ENCODE results near the gene HLA-A.
"Not testable (repeated sequence)": the region's sequence is repeated elsewhere in the genome, so short reads cannot be mapped to it uniquely, and the experiment has no call there.

Gene HLA-A

GRCh38 chr6:29942275-29943052 lies at the start of gene HLA-A:
HLA-A (plus strand) TSS chr6:29942532; CDS start chr6:29942554, 22 bp downstream.
- peak; percentile 83 for DNase-seq (ENCODE audit: low spot score)

- DNase-seq (ENCODE audit: low spot score), result no peak
These were observed 49.6 kb upstream of the HLA-A start for GRCh38 chr6:29892696-29893095.

DNA sequence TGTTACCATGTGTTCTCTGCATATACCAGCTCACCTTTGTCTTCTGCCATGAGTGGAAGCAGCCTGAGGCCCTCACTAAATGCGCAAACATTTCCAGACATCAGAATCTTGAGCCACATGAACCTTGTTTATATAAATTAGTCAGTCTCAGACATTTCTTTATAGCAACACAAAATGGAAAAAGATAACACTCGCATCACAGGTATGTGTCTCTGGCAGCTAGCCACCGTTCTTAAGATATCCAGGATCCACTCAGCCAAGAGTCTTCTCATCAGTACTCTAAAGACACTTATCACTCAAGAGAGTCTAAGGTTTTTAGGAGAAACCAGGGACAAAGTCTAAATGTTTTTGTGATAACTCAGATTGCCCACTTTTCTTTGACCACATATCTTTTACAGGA lies 43.1 kb upstream of the HLA-A start:
- no peak for DNase-seq (ENCODE audit: low spot score)

DNA sequence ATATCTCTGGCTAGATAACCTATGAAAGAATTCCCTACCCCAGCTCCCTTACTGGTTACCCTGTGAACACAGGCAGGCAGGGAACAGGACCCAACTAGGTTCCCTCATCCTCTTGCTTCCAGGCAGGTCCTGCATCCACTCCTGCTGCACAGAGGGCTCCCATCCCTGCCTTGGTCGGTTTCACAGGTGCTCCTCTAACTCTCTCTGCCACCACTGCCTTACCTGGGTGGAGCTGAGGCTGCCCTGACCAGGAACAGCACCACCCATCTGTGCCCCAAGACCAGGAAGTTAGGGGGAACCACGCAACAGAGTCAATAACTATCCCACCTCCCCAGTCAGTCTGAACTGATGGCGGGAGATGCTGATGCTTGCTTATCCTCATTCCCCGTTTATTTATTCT lies 37.0 kb upstream of the HLA-A start:
- DNase-seq (ENCODE audit: low spot score), result no peak

DNA sequence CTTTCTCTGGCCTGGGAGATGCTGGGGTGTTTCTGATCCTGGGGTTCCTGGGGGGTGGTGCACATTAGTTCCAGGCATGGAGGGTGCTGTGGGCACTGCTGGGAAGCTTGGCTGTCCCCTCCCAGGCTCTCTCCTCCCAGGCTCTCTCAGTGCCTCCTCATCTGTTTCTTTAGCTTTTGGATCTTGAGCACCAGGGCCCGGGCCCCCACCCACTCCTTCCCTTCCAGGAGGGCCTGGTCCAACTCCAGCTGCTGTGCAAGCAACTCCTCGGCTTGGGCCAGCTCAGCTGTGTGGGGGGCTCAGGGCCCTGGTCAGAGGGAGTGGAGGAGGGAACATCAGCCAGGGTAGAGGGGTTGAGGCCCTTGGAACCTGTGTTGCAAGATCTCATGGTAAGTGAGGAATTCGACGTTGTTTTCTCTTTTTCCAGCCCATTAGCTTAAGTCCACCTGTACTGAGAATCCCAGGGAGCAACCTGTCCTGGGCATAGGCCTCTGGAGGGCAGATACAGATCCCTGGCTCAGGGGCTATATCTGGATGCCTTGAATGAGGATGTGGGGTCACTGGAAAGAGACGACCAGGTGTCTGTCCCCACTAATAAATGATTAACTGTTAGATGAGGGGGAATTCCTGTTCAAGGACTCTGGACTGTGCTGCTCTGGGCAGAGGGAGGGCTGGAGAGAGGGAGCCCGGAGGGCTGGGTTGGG lies 34.5 kb upstream of the HLA-A start:
- peak; percentile 35 for DNase-seq (ENCODE audit: low spot score)

DNA sequence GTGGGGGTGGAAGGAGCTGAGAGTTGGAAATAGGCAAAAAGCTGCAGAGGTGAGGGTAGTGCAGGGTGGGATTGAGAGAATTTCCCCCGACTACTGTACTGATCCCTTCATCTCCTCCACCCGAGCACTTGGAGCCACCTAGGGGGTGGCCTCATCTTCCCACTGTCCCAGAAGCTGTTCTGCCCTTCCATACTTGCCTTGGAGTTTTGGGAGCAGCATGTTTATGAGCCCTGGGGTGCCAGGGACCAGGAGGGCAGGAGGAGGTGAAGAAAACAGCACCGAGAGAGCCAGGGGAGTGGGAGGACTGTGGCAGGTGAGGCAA lies 34.0 kb upstream of the HLA-A start:
- DNase-seq (ENCODE audit: low spot score), result no peak

DNA sequence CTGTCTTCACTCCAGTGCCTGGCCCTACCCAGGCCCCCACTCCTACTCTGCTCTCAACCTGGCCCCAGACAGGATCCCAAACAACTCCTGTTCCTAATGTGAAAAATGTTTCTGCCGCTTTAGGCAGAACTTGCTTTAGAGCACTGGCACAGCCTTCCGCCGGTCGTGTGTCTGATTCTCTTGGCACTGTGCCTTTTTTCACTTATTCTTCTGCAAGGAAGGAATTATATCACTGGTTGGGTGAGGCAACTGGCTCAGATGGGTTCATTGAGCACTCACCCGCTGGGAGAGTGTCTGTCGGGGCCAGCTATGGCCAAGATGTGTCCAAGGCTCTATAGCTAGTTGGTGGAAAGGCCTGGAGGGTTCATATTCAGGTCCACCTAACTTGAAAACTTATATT lies 33.6 kb upstream of the HLA-A start:
- DNase-seq (ENCODE audit: low spot score), result no peak

- DNase-seq (ENCODE audit: low spot score), result no peak
These were observed 32.3 kb upstream of the HLA-A start for GRCh38 chr6:29909985-29910384.

DNA sequence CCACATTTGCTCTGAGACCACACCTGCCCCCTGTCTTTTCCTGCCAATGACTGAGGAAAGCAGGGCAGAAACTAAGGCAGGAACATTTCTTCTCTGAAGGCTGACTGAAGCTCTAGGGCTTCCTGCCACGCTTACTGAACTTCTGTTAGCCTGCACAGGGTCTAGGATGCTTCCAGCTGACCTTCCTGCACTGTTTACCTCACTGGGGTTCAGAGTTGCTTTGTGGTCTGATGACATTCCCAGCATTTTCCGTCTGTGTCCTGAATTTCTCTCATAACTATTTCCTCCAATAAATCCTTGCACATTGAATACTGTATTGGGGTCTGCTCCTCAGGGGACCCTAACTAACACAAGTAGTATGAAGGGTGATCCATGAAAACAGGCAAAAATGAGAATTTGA lies 29.5 kb upstream of the HLA-A start:
- DNase-seq (ENCODE audit: low spot score), result no peak

DNA sequence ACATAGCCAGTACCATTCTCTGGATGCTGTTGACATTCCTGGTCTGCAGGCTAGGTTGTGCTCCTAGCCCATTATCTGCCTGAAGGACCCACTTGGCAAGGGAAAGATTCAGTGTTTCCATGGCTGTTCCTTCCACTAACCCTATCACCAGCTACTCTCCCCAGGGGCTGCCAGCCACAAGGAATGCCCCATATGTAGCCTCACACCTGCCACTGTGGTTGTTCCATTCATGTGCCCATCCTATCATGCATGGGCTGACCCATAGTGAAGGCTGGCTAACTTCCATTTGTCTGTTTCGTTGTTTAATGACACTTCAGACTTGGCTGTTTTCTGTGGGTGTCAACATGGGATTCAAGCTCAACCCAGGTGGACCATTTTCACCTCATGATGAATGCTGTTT lies 25.6 kb upstream of the HLA-A start:
- DNase-seq (ENCODE audit: low spot score), result no peak

- DNase-seq (ENCODE audit: low spot score), result no peak
These were observed 24.5 kb upstream of the HLA-A start for GRCh38 chr6:29917857-29918256.

DNA sequence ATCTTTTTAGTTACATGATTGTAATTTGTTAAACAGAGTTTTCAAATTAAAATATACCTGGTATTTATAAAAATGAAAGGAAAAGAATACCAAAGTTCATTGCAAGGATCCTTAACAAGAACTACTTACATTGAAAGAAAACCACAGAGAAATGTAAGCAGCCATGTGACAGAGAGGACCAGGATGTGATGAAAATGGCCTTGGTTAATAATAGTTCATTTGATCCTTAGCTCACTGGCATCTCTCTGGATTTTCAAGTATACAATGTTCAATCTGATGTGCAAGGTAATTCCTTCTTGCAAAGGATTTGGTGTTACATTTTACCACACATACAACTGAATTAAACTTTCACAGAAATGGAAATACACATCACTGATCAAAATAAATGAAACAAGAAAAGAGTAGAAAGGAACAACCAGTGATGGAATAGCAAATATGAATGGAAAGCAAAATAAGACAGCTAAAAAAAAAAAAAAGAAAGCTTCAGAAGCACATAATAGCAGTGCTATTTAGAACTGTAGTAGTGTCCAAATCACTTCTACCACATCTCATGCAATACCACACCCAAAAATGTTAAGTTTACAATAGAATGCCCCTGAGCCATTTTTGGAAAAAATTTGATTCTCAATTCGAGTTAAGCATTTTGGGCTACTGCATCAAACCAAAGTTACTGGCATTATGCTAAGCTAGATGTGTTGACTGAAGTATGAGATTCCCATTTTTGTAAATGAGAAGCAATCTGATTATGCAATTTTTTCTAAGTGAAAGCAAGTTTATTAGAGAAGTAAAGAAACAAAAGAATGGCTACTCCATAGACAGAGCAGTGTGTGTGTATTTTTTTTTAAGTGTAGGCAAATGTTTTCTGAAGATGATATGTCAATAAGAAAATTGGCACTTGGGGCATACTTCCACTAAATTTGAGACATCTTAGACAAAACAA lies 22.6 kb upstream of the HLA-A start:
- no peak for DNase-seq (ENCODE audit: low spot score)

GRCh38 chr6:29924287-29924686 lies 18.0 kb upstream of the HLA-A start:
- no peak for DNase-seq (ENCODE audit: low spot score)

DNA sequence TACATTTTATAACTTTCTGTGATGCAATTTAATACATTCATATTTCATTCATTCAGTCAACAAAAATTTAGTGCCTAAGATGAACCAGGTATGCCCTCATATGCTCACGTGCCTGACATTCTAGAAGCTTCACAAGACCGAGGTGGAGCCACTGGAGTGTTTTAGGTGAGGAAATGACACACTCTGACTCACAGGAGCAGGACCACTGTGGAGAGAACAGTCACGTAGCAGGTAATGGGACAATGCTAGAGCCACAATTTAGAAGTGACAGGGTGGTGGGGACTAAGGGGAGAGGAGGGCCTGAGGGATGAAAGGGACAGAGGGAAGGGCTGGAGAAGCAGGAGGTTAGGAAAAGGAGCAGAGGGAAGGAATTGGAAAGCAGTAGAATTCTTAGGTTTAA lies 17.6 kb upstream of the HLA-A start:
- DNase-seq (ENCODE audit: low spot score), result no peak

- no peak for DNase-seq (ENCODE audit: low spot score)
These were observed 17.0 kb upstream of the HLA-A start for GRCh38 chr6:29925321-29925720.

GRCh38 chr6:29925727-29926412 lies 16.5 kb upstream of the HLA-A start:
- DNase-seq (ENCODE audit: low spot score), result no peak

- no peak for DNase-seq (ENCODE audit: low spot score)
These were observed 15.7 kb upstream of the HLA-A start for GRCh38 chr6:29926413-29927274.

DNA sequence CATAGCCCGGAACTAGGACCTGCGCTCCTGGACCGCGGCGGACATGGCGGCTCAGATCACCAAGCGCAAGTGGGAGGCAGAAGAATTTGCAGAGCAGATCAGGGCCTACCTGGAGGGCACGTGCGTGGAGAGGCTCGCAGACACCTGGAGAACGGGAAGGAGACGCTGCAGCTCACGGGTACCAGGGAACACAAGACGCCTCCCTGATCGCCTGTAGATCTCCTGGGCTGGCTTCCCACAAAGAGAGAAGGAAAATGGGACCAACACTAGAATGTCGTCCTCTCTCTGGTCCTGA lies 15.1 kb upstream of the HLA-A start:
- DNase-seq (ENCODE audit: low spot score), result no peak

- no peak for DNase-seq (ENCODE audit: low spot score)
These were observed 14.4 kb upstream of the HLA-A start for GRCh38 chr6:29927841-29928388.

DNA sequence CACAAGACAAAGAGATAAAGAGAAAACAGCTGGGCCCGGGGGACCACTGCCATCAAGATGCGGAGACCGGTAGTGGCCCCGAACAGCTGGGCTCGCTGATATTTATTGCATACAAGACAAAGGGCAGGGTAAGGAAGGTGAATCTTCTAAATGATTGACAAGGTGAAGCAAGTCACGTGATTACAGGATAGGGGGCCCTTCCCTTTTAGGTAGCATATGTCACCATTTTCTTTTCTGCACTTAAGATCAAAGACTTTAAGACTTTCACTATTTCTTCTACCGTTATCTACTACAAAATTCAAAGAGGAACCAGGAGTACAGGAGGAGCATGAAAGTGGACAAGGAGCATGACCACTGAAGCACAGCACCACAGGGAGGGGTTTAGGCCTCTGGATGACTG lies 12.3 kb upstream of the HLA-A start:
- not testable (repeated sequence) for DNase-seq (ENCODE audit: low spot score)

- no peak for DNase-seq (ENCODE audit: low spot score)
These were observed 8.4 kb upstream of the HLA-A start for GRCh38 chr6:29933955-29934354.
